AG20443 (cell line): ENCODE results near the gene TEKT5.
"Not testable (repeated sequence)": the region's sequence is repeated elsewhere in the genome, so short reads cannot be mapped to it uniquely, and the experiment has no call there.

Source experiments
- DNase-seq: peaks from one replicate; pipeline ENCODE4 v3.0.0; 2012; ENCODE audit warnings: low spot score, mixed read lengths

Gene TEKT5

GRCh38 chr16:10694830-10695229, at the start of gene TEKT5:
TSS of gene TEKT5 (minus strand) at chr16:10694930. CDS start at chr16:10694873, 57 bp downstream.
- no peak for DNase-seq

- DNase-seq: peak; percentile 98
Measured at GRCh38 chr16:10743610-10744369, 49.1 kb upstream of the TEKT5 start, which contains the start of gene NUBP1. TSS of gene NUBP1 (plus strand) at chr16:10743842. CDS start at chr16:10743864, 22 bp downstream.

- DNase-seq: no peak
Measured at GRCh38 chr16:10743227-10743609, 48.5 kb upstream of the TEKT5 start.

- no peak for DNase-seq
Measured at GRCh38 chr16:10741844-10742243, 47.1 kb upstream of the TEKT5 start.

- DNase-seq: not testable (repeated sequence)
Measured at GRCh38 chr16:10741249-10741648, 46.5 kb upstream of the TEKT5 start.

- DNase-seq: no peak
Measured at GRCh38 chr16:10740845-10741208, 46.1 kb upstream of the TEKT5 start.

GRCh38 chr16:10740000-10740844, 45.5 kb upstream of the TEKT5 start:
- no peak for DNase-seq

GRCh38 chr16:10738231-10739077, 43.7 kb upstream of the TEKT5 start:
- peak; percentile 20 for DNase-seq

- DNase-seq: peak; percentile 80
Measured at GRCh38 chr16:10737068-10737625, 42.4 kb upstream of the TEKT5 start.

- no peak for DNase-seq
Measured at GRCh38 chr16:10731790-10732189, 37.1 kb upstream of the TEKT5 start.

- peak; percentile 71 for DNase-seq
Measured at GRCh38 chr16:10729104-10730048, 34.6 kb upstream of the TEKT5 start.

GRCh38 chr16:10728003-10728887, 33.5 kb upstream of the TEKT5 start:
- DNase-seq: no peak

GRCh38 chr16:10708969-10709368, 14.2 kb upstream of the TEKT5 start:
- DNase-seq: no peak

- DNase-seq: no peak
Measured at GRCh38 chr16:10699756-10700155, 5.0 kb upstream of the TEKT5 start.

- no peak for DNase-seq
Measured at GRCh38 chr16:10694306-10694705, 424 bp downstream of the TEKT5 start.

- DNase-seq: no peak
Measured at GRCh38 chr16:10693889-10694288, 841 bp downstream of the TEKT5 start.

- DNase-seq: no peak
Measured at GRCh38 chr16:10692470-10692869, 2.3 kb downstream of the TEKT5 start.

- no peak for DNase-seq
Measured at GRCh38 chr16:10688726-10689125, 6.0 kb downstream of the TEKT5 start.

- DNase-seq: no peak
Measured at GRCh38 chr16:10688291-10688690, 6.4 kb downstream of the TEKT5 start.

GRCh38 chr16:10685709-10686108, 9.0 kb downstream of the TEKT5 start:
- no peak for DNase-seq
